HG03139 (cell line): ENCODE results near the gene MGAT1.
A peak's percentile ranks its signal among the peaks of the same experiment; 100 is the strongest.
"Not testable (repeated sequence)": the region's sequence is repeated elsewhere in the genome, so short reads cannot be mapped to it uniquely, and the experiment has no call there.

Experiments used
- ATAC-seq: cut with Tn5 transposase; IDR thresholded peaks from one replicate; pipeline ENCODE4 v1.9.1; 2021; ENCODE audit not compliant: unreplicated experiment

MGAT1 gene

DNA sequence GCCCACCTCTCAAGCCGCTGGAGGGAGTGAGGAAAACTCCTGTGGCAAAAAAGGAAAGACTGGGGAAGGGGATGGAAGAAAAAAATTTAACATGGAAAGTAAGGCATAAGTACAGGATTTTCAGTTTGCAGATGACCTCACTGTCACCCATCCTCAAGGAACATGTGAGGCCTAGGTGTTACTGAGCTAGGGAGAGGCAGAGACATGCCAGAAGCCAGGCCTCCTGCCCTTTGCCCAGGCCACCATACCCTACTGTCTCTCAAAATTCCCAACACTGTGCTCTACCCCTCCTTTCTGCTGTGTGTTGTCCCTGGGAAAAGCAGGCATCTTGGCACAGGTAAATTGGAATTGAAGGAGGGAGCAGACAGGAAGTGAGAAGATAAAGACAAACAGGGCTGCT is 4.4 kb upstream of the MGAT1 start:
- ATAC-seq = no peak

DNA sequence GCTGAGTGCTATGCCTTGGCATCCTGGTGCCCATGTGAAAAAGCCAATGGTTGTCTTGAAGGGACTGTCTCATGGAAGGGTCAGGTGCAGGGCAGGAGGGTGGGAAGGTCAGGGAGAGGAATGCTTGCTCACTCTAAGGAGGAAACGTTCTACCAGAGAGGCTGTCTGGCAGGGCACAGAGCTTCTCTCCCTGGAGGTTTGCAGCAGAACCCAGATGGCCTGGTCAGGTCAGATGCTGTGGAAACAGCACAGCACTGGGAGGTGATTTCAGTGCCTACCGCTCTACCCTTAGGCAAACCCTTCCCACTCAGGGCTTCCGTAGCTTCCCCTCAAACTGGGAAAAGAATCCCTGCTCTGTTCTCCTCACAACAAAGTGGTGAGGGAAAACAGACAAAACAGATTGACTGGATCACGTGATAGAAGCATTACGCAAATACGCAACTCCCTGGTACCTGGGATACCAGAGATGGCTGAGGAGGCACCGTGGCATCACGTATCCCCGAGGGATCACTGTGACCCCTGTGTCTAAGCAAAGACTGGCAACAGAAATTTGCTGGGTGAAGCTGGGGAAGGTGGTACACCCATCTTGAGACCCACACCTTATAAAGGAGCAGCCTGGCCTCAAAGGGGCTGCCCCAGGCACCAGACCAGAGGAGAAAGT is 3.9 kb upstream of the MGAT1 start:
- ATAC-seq = no peak

DNA sequence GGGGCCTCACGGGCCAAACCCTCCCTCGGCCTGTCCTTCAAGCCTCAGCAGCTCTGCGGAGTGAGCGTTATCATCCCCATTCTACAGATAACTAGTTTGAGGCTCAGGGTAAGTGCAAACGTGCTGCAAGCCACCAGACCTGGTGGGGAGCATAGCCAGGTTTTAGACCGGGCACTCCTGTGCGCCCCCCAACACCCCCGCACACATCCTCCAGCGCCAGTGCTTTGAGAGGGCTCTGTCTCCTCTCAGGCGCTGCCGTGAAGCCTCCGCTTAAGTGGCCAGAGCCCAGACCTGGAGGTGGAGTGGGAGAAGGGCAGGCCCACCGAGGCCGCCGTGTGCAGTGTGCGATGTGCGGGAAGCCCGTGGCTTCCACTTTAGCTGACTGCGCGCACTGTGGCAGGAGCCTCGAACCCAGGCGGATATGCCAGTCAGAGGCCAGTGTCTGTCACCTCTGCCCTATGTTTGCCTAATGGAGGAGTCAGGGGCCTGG is 1.6 kb upstream of the MGAT1 start:
- no peak for ATAC-seq

- peak; percentile 47 for ATAC-seq
Observed at GRCh38 chr5:180803181-180804128, 849 bp upstream of the MGAT1 start.

DNA sequence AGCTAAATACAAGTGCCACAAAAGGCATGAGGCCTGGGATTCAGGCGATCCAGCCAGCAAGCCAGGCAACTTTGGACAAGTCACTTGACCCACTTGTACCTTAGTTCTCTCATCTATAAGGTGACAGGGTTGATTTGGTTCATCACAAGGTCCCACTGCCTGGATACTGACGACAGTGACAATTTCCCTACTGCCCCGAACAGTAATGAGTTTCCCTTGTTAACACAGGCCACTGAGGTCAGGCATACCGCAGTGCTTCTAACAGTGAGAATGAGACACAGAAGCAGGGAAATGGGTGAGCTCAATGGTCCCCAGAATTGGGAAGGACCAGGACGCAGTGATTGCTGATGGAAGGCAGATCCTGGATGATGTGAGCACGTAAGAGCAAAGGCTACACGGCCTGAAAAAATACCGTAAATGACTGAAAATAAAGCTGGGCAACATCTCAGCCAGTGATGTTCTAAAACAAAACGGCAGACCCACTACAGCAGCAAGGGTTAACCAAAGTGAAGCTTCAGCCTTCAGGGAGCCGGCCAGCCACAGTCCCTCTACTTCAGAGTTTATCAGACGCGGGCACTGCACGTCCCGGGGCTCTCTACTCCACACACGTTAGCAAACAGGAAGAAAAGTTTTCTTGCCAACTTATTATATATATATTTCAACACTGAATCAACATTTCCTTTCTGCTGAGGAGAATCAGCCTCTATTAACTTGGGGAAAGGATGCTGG is 846 bp downstream of the MGAT1 start:
- no peak for ATAC-seq

- ATAC-seq = no peak
Observed at GRCh38 chr5:180799902-180800801, 2.5 kb downstream of the MGAT1 start.

GRCh38 chr5:180799194-180799593 is 3.4 kb downstream of the MGAT1 start:
- ATAC-seq = no peak

- ATAC-seq = no peak
Observed at GRCh38 chr5:180798193-180798592, 4.4 kb downstream of the MGAT1 start.

GRCh38 chr5:180797256-180798192 is 5.1 kb downstream of the MGAT1 start:
- ATAC-seq = no peak

DNA sequence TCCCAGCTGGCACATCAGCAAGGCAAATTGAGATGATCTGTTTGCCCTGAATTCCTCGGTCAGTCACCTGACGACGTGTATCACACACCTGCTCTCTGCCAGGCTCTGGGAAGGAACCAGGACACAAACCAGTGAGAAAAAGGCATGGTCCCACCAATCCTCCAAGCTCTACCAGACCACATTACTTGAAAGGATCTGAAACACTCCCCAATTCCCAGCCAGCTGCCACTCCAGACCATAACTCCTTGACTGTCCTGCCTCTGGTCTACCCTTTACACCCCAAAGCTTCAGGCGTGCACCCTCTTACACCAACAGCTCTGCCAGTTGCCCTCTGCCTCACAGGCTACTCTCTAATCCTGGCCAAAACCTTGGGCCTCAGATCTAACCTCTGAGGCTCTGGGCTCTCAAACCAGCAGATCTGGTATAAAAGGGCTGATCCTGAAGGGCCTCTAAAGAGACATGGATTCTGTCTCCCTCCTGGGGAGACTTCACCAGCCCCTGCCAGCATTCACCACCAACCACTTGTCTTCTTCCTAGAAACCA is 6.8 kb downstream of the MGAT1 start:
- ATAC-seq = no peak

DNA sequence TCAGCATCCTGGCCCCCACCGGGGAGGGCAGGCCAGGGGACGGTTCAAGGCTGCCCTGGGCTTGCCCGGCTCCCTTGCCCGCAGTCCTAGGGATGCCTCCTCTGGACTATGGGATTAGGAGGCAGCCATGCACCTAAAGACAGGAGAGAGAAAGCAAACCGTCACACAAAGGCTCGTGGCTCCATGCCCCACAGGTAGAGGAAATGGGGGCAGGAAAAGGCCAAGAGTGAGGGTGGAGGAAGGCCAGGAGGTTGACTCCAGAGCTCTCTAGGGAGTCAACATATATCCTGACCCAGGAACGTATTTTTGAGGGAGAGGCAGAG is 9.7 kb downstream of the MGAT1 start:
- ATAC-seq = no peak

- no peak for ATAC-seq
Observed at GRCh38 chr5:180792287-180792964, 10.2 kb downstream of the MGAT1 start.

- ATAC-seq = no peak
Observed at GRCh38 chr5:180791611-180792213, 10.9 kb downstream of the MGAT1 start.

DNA sequence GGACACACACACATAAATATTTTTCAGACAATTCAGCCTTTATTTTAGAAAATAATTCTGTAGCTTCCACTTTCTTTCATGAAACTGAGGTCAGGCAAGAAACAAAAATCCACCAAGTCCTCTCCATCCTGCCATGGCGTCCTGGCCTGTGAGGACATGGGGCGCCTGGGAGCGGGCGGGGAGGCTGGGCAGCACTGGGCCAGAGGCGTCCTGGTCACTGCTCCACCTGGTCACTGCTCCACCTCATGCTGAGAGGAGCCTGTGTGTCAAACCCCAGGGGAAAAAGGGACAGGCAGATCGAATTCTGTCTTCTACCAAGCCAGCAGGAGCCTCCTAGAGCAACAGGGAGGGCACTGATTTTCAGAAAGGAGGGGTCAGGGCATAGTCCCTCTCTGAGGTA is 12.1 kb downstream of the MGAT1 start:
- ATAC-seq = no peak

- no peak for ATAC-seq
Observed at GRCh38 chr5:180790020-180790419, 12.6 kb downstream of the MGAT1 start.

GRCh38 chr5:180788651-180789410 is 13.8 kb downstream of the MGAT1 start:
- not testable (repeated sequence) for ATAC-seq

- no peak for ATAC-seq
Observed at GRCh38 chr5:180787711-180788431, 14.7 kb downstream of the MGAT1 start.
